ENCODE data around the gene KLRC1.

GRCh38 chr12:10466311-10466710, 13.1 kb upstream of the KLRC1 start:
- TF ChIP-seq CTCF (conservative IDR thresholded peaks at IDR 0.05 in 1 of 2, IDR thresholded peaks at IDR 0.05 in 1 of 2; ENCODE audit: low read depth in 1 of 2, low read length in 2 of 2): no peak
- no peak for TF ChIP-seq EZH2 (IDR thresholded peaks at IDR 0.05; ENCODE audit: low read length, missing control alignments)
